Vagina (tissue), 2 donors: ENCODE results near the gene ANO1.

Source experiments
- POLR2A ChIP-seq, 2 donors: fragments of 450-650 bp; IDR thresholded peaks; one replicate each; pipeline ENCODE4 v1.6.1; 2017; ENCODE audit warnings: antibody characterized with exemption in 2 of 2, mild to moderate bottlenecking in 2 of 2, moderate library complexity in 2 of 2
- TF ChIP-seq, protein P1 (sequence below), 3 experiments: fragments of 450-650 bp in 2 of 3; fragments of 200-600 bp in 1 of 3; sonication (generic) in 1 of 3; IDR thresholded peaks; one replicate each; pipeline ENCODE4 v1.5.1; 2017 to 2019; ENCODE audit warnings: antibody characterized with exemption in 3 of 3, mild to moderate bottlenecking in 2 of 3, moderate library complexity in 2 of 3

DNA sequence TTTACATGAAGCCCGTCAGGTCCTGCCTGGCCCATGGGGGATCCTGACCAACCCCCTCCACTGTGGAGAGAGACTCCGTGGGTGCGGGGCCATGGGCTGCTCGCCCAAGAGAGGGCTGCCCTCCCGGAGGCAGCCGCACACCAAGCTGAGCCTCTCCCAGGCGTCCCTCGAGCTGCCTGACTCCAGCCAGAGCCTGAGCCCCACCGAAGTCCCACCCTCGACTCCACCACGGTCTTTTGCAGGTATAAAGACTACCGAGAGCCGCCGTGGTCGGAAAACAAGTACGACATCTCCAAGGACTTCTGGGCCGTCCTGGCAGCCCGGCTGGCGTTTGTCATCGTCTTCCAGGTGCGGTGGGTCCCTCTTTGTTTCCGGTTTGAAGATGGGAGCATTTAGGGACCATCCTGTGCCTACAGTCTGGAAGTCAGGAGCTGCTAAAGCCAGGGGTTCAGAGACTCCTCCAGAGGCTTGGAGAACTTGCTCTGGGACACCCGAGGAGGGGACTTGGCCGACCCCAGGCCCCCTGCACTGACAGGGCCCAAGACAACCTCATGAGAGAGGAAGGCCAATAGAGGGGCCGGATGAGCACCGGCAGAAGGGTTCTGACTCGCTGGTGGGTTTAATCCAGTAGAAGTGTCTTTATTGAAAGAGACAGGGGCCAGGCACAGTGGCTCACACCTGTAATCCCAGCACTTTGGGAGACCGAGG, 107.4 kb downstream of the ANO1 start:
- TF ChIP-seq, protein P1, sequence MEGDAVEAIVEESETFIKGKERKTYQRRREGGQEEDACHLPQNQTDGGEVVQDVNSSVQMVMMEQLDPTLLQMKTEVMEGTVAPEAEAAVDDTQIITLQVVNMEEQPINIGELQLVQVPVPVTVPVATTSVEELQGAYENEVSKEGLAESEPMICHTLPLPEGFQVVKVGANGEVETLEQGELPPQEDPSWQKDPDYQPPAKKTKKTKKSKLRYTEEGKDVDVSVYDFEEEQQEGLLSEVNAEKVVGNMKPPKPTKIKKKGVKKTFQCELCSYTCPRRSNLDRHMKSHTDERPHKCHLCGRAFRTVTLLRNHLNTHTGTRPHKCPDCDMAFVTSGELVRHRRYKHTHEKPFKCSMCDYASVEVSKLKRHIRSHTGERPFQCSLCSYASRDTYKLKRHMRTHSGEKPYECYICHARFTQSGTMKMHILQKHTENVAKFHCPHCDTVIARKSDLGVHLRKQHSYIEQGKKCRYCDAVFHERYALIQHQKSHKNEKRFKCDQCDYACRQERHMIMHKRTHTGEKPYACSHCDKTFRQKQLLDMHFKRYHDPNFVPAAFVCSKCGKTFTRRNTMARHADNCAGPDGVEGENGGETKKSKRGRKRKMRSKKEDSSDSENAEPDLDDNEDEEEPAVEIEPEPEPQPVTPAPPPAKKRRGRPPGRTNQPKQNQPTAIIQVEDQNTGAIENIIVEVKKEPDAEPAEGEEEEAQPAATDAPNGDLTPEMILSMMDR (IDR thresholded peaks at IDR 0.05): no peak
- TF ChIP-seq POLR2A (IDR thresholded peaks at IDR 0.05): no peak
